HEK293 (cell line): ENCODE data around the gene CYP26B1.

Source experiments
- CTCF ChIA-PET: fragments of 350-600 bp; formaldehyde crosslinking; extraction: SDS; loops from one replicate; lab custom pipeline; 2021; ENCODE audit warnings: antibody characterized with exemption; lab: Yijun Ruan, JAX
- POLR2A ChIA-PET: fragments of 300-600 bp; formaldehyde crosslinking; extraction: SDS; loops from one replicate; lab custom pipeline; 2020; ENCODE audit warnings: antibody characterized with exemption, inconsistent platforms; lab: Yijun Ruan, JAX
- H3K27ac ChIP-seq: fragments of 200-500 bp; sonication (Bioruptor generic); 2 replicates; pipeline ENCODE4 v1.5.1; 2014; ENCODE audit warnings: low read depth, low read length, control low read depth, inconsistent platforms; ENCODE audit errors: extremely low read depth
- H3K36me3 ChIP-seq, 2 experiments: fragments of 200-500 bp in 1 of 2; sonication (Bioruptor generic) in 1 of 2; 1 replicate in 1 of 2; 2 replicates in 1 of 2; pipeline ENCODE4 v1.5.1; 2014 to 2017; ENCODE audit warnings: inconsistent platforms in 2 of 2, low read length in 2 of 2; ENCODE audit not compliant: control insufficient read depth in 2 of 2, insufficient read depth in 1 of 2
- H3K4me1 ChIP-seq: fragments of 200-500 bp; sonication (Bioruptor generic); 2 replicates; pipeline ENCODE4 v1.5.1; 2014; ENCODE audit warnings: mild to moderate bottlenecking, low read length, inconsistent platforms; ENCODE audit not compliant: control insufficient read depth, insufficient read depth
- H3K4me3 ChIP-seq: 2 replicates; pipeline ENCODE4 v1.5.1; 2011; ENCODE audit warnings: low read depth, mild to moderate bottlenecking, control low read depth, low read length, moderate library complexity
- H3K9me3 ChIP-seq: fragments of 200-500 bp; sonication (Bioruptor generic); 2 replicates; pipeline ENCODE4 v1.5.1; 2014; ENCODE audit warnings: low read depth, low read length, inconsistent platforms; ENCODE audit not compliant: control insufficient read depth, insufficient read depth
- EGR2 ChIP-seq: fragments of 450-650 bp; formaldehyde crosslinking; IDR thresholded peaks from 2 replicates; pipeline ENCODE4 v1.5.1; 2016; ENCODE audit warnings: low read depth, missing biosample characterization, missing genetic modification characterization
- HOXA7 ChIP-seq: sonication (generic); formaldehyde crosslinking; IDR thresholded peaks from 2 replicates; pipeline ENCODE4 v1.8.1; 2022; ENCODE audit warnings: missing genetic modification reagents, borderline replicate concordance
- HOXC10 ChIP-seq: sonication (generic); formaldehyde crosslinking; IDR thresholded peaks from 2 replicates; pipeline ENCODE4 v1.8.1; 2023; ENCODE audit warnings: mild to moderate bottlenecking, missing genetic modification reagents
- KLF7 ChIP-seq: fragments of 450-650 bp; formaldehyde crosslinking; IDR thresholded peaks from 2 replicates; pipeline ENCODE4 v1.5.1; 2016; ENCODE audit warnings: missing biosample characterization, missing genetic modification characterization, borderline replicate concordance
- TRIM28 ChIP-seq: IDR thresholded peaks from 2 replicates; pipeline ENCODE4 v1.6.1; 2011; ENCODE audit warnings: low read length, control low read depth, borderline replicate concordance
- ZBTB20 ChIP-seq: fragments of 450-650 bp; formaldehyde crosslinking; IDR thresholded peaks from 2 replicates; pipeline ENCODE4 v1.5.1; 2016; ENCODE audit warnings: missing biosample characterization, missing genetic modification characterization
- ZBTB8A ChIP-seq: fragments of 450-650 bp; formaldehyde crosslinking; IDR thresholded peaks from 2 replicates; pipeline ENCODE4 v1.5.1; 2016; ENCODE audit warnings: missing biosample characterization, missing genetic modification characterization
- ZFP3 ChIP-seq: fragments of 450-650 bp; formaldehyde crosslinking; IDR thresholded peaks from 2 replicates; pipeline ENCODE4 v1.5.1; 2016; ENCODE audit warnings: low read depth, missing biosample characterization, missing genetic modification characterization
- ZFP69B ChIP-seq: fragments of 450-650 bp; formaldehyde crosslinking; IDR thresholded peaks from 2 replicates; pipeline ENCODE4 v1.5.1; 2016; ENCODE audit warnings: missing biosample characterization, missing genetic modification characterization
- ZNF248 ChIP-seq: fragments of 450-650 bp; formaldehyde crosslinking; IDR thresholded peaks from 2 replicates; pipeline ENCODE4 v1.5.1; 2017; ENCODE audit warnings: missing biosample characterization, missing genetic modification characterization
- ZNF274 ChIP-seq, 2 experiments: fragments of 200-500 bp in 1 of 2; fragments of 450-650 bp in 1 of 2; sonication (Bioruptor generic) in 1 of 2; formaldehyde crosslinking in 1 of 2; IDR thresholded peaks; 2 replicates each; pipeline versions ENCODE4 v1.5.1 to v1.6.1; 2014 to 2016; ENCODE audit warnings: borderline replicate concordance in 1 of 2, inconsistent platforms in 1 of 2, low read length in 1 of 2, missing biosample characterization in 1 of 2, missing genetic modification characterization in 1 of 2
- ZNF416 ChIP-seq: fragments of 450-650 bp; formaldehyde crosslinking; IDR thresholded peaks from 2 replicates; pipeline ENCODE4 v1.5.1; 2016; ENCODE audit warnings: missing biosample characterization, missing genetic modification characterization
- ZNF621 ChIP-seq: fragments of 450-650 bp; formaldehyde crosslinking; IDR thresholded peaks from 2 replicates; pipeline ENCODE4 v1.5.1; 2017; ENCODE audit warnings: missing biosample characterization, missing genetic modification characterization
- ZNF623 ChIP-seq: fragments of 450-650 bp; formaldehyde crosslinking; IDR thresholded peaks from 2 replicates; pipeline ENCODE4 v1.5.1; 2016; ENCODE audit warnings: missing biosample characterization, missing genetic modification characterization
- ZNF629 ChIP-seq: fragments of 450-650 bp; formaldehyde crosslinking; IDR thresholded peaks from 2 replicates; pipeline ENCODE4 v1.5.1; 2017; ENCODE audit warnings: missing biosample characterization, missing genetic modification characterization
- ZNF776 ChIP-seq: fragments of 450-650 bp; formaldehyde crosslinking; IDR thresholded peaks from 2 replicates; pipeline ENCODE4 v1.5.0; 2017; ENCODE audit warnings: missing biosample characterization, missing genetic modification characterization, borderline replicate concordance
- ZSCAN16 ChIP-seq: fragments of 450-650 bp; formaldehyde crosslinking; IDR thresholded peaks from 2 replicates; pipeline ENCODE4 v1.5.1; 2016; ENCODE audit warnings: missing biosample characterization, missing genetic modification characterization
- ZSCAN23 ChIP-seq: fragments of 450-650 bp; formaldehyde crosslinking; IDR thresholded peaks from 2 replicates; pipeline ENCODE4 v1.5.1; 2016; ENCODE audit warnings: missing biosample characterization, missing genetic modification characterization
- TF ChIP-seq, protein P1 (sequence below): fragments of 450-650 bp; formaldehyde crosslinking; IDR thresholded peaks from 2 replicates; pipeline ENCODE4 v1.5.1; 2016; ENCODE audit warnings: missing biosample characterization, missing genetic modification characterization, borderline replicate concordance
- TF ChIP-seq, protein P2 (sequence below): fragments of 450-650 bp; formaldehyde crosslinking; IDR thresholded peaks from 2 replicates; pipeline ENCODE4 v1.5.1; 2017; ENCODE audit warnings: missing biosample characterization, missing genetic modification characterization
- TF ChIP-seq, protein P3 (sequence below): fragments of 450-650 bp; formaldehyde crosslinking; IDR thresholded peaks from 2 replicates; pipeline ENCODE4 v1.5.1; 2016; ENCODE audit warnings: missing biosample characterization, missing genetic modification characterization

The CYP26B1 gene

DNA sequence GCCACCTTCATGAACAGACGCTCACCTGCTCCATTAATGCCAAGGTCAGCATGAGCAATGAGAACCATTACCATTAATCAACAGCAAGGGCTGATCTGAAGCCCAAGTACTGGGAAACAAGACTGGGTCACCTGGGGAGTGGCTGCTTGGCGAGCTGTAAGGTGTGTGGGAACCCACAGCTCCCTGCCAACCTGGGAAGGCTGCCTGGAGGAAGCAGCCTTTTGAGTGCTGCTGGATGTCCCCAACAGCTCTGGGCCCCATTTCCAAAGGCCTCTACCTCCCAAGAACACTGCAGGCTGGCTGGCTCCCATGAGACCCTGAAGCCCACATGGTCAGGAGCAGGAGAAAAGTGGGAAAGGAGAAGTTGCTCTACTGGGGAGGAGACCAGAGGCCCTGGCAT lies 62.1 kb downstream of the CYP26B1 start:
- Histone ChIP-seq H3K36me3 (no peaks in the 10 kb centered on the region), H3K4me3 (no peak overlapping the region), H3K27ac (no peak overlapping the region), H3K4me1 (no peaks in the 10 kb centered on the region), H3K9me3 (no peaks in the 10 kb centered on the region)
- ChIA-PET POLR2A (no interaction called here), CTCF (no interaction called here)
- TF ChIP-seq ZSCAN16 (tag by site-specific recombination) (no peak), ZFP69B (tag by site-specific recombination) (no peak), HOXA7 (CRISPR knock-in tag) (no peak), ZBTB20 (tag by site-specific recombination) (no peak), TRIM28 (no peak), ZNF623 (tag by site-specific recombination) (no peak), ZNF621 (tag by site-specific recombination) (no peak), ZNF629 (tag by site-specific recombination) (no peak), HOXC10 (no peak), KLF7 (tag by site-specific recombination) (no peak), ZNF274 (IDR thresholded peaks at IDR 0.05; ENCODE audit: low read length) (no peak), ZNF274 (tag by site-specific recombination; IDR thresholded peaks at IDR 0.05; ENCODE audit: borderline replicate concordance) (no peak)
- TF ChIP-seq, protein P1, sequence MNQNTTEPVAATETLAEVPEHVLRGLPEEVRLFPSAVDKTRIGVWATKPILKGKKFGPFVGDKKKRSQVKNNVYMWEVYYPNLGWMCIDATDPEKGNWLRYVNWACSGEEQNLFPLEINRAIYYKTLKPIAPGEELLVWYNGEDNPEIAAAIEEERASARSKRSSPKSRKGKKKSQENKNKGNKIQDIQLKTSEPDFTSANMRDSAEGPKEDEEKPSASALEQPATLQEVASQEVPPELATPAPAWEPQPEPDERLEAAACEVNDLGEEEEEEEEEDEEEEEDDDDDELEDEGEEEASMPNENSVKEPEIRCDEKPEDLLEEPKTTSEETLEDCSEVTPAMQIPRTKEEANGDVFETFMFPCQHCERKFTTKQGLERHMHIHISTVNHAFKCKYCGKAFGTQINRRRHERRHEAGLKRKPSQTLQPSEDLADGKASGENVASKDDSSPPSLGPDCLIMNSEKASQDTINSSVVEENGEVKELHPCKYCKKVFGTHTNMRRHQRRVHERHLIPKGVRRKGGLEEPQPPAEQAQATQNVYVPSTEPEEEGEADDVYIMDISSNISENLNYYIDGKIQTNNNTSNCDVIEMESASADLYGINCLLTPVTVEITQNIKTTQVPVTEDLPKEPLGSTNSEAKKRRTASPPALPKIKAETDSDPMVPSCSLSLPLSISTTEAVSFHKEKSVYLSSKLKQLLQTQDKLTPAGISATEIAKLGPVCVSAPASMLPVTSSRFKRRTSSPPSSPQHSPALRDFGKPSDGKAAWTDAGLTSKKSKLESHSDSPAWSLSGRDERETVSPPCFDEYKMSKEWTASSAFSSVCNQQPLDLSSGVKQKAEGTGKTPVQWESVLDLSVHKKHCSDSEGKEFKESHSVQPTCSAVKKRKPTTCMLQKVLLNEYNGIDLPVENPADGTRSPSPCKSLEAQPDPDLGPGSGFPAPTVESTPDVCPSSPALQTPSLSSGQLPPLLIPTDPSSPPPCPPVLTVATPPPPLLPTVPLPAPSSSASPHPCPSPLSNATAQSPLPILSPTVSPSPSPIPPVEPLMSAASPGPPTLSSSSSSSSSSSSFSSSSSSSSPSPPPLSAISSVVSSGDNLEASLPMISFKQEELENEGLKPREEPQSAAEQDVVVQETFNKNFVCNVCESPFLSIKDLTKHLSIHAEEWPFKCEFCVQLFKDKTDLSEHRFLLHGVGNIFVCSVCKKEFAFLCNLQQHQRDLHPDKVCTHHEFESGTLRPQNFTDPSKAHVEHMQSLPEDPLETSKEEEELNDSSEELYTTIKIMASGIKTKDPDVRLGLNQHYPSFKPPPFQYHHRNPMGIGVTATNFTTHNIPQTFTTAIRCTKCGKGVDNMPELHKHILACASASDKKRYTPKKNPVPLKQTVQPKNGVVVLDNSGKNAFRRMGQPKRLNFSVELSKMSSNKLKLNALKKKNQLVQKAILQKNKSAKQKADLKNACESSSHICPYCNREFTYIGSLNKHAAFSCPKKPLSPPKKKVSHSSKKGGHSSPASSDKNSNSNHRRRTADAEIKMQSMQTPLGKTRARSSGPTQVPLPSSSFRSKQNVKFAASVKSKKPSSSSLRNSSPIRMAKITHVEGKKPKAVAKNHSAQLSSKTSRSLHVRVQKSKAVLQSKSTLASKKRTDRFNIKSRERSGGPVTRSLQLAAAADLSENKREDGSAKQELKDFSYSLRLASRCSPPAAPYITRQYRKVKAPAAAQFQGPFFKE (tag by site-specific recombination): no peak

DNA sequence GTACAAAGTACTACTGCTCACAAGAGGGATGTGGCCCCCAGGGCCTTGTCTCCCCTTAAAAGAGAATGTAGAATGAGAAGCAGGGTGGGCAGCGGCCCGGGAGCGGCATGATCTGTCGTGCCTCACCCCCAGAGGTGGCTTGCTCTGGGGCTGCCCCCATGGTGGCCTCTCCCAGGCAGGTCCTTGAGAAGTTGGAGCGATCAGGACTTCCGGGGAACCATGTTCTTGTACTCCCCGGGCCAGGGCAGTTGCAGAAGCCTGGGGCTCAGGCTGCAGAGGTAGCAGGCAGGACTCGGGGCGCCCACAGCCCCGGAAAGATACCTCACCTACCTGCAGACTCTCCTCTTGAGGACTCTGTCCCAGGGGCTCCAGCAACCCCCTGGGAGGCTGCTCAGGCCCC lies 62.6 kb downstream of the CYP26B1 start:
- no peak overlapping the region for H3K4me3 ChIP-seq
- H3K4me1 ChIP-seq: no peaks in the 10 kb centered on the region
- no peaks in the 10 kb centered on the region for H3K9me3 ChIP-seq
- ChIA-PET CTCF (no interaction called here), POLR2A (no interaction called here)
- TF ChIP-seq ZNF416 (tag by site-specific recombination) (no peak), ZFP3 (tag by site-specific recombination) (no peak), ZSCAN23 (tag by site-specific recombination) (no peak), ZNF248 (tag by site-specific recombination) (no peak), ZBTB8A (tag by site-specific recombination) (no peak), ZNF776 (tag by site-specific recombination) (no peak), EGR2 (tag by site-specific recombination) (no peak)
- TF ChIP-seq, protein P2, sequence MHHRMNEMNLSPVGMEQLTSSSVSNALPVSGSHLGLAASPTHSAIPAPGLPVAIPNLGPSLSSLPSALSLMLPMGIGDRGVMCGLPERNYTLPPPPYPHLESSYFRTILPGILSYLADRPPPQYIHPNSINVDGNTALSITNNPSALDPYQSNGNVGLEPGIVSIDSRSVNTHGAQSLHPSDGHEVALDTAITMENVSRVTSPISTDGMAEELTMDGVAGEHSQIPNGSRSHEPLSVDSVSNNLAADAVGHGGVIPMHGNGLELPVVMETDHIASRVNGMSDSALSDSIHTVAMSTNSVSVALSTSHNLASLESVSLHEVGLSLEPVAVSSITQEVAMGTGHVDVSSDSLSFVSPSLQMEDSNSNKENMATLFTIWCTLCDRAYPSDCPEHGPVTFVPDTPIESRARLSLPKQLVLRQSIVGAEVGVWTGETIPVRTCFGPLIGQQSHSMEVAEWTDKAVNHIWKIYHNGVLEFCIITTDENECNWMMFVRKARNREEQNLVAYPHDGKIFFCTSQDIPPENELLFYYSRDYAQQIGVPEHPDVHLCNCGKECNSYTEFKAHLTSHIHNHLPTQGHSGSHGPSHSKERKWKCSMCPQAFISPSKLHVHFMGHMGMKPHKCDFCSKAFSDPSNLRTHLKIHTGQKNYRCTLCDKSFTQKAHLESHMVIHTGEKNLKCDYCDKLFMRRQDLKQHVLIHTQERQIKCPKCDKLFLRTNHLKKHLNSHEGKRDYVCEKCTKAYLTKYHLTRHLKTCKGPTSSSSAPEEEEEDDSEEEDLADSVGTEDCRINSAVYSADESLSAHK (tag by site-specific recombination): no peak
- TF ChIP-seq, protein P3, sequence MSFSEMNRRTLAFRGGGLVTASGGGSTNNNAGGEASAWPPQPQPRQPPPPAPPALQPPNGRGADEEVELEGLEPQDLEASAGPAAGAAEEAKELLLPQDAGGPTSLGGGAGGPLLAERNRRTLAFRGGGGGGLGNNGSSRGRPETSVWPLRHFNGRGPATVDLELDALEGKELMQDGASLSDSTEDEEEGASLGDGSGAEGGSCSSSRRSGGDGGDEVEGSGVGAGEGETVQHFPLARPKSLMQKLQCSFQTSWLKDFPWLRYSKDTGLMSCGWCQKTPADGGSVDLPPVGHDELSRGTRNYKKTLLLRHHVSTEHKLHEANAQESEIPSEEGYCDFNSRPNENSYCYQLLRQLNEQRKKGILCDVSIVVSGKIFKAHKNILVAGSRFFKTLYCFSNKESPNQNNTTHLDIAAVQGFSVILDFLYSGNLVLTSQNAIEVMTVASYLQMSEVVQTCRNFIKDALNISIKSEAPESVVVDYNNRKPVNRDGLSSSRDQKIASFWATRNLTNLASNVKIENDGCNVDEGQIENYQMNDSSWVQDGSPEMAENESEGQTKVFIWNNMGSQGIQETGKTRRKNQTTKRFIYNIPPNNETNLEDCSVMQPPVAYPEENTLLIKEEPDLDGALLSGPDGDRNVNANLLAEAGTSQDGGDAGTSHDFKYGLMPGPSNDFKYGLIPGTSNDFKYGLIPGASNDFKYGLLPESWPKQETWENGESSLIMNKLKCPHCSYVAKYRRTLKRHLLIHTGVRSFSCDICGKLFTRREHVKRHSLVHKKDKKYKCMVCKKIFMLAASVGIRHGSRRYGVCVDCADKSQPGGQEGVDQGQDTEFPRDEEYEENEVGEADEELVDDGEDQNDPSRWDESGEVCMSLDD (tag by site-specific recombination): no peak
- no peaks in the 10 kb centered on the region for H3K36me3 ChIP-seq
- H3K27ac ChIP-seq: no peak overlapping the region
